ENCODE results near the gene PRDM13.
"Not testable (repeated sequence)": the region's sequence is repeated elsewhere in the genome, so short reads cannot be mapped to it uniquely, and the experiment has no call there.

Gene PRDM13

GRCh38 chr6:99606656-99607415, at the start of gene PRDM13:
TSS of gene PRDM13 (plus strand) at chr6:99606833. CDS start at chr6:99607035, 202 bp downstream.
- DNase-seq (ENCODE audit: low read depth in 2 of 2), result no peak

- DNase-seq (ENCODE audit: low read depth in 2 of 2), result no peak
These were observed 47.6 kb upstream of the PRDM13 start for GRCh38 chr6:99559057-99559456.

- DNase-seq (ENCODE audit: low read depth in 2 of 2), result no peak
These were observed 46.0 kb upstream of the PRDM13 start for GRCh38 chr6:99560668-99561067.

DNA sequence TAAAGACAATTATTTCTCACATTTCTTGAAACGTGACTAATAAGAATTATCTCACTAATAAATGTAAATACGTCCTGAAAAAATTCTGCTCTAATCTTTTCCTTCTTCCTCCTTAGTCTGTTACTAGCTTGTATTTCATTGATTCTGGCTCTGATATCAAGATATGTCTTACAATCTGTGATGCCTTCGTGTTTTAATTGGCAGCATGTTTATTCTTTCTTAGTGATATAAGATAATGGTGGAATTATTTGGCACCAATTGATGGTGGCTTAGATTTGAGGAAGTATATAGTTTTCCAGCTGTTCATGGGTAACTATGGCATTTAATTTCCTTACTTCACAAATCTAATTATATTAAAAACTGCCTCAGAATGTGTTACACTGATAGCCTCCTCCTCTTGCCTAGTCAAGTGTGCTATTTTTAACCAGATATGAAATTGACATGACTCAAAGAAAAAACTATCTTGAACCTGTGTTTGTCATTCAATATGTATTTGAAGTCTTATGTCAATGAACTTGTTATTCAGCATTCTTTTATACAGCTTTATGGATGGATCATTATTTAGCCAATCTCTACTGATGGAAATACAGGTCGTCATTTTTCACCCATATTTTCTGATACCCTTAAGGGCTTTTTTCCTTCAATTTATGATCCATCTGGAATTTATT, 43.4 kb upstream of the PRDM13 start:
- no peak for DNase-seq (ENCODE audit: low read depth in 2 of 2)

DNA sequence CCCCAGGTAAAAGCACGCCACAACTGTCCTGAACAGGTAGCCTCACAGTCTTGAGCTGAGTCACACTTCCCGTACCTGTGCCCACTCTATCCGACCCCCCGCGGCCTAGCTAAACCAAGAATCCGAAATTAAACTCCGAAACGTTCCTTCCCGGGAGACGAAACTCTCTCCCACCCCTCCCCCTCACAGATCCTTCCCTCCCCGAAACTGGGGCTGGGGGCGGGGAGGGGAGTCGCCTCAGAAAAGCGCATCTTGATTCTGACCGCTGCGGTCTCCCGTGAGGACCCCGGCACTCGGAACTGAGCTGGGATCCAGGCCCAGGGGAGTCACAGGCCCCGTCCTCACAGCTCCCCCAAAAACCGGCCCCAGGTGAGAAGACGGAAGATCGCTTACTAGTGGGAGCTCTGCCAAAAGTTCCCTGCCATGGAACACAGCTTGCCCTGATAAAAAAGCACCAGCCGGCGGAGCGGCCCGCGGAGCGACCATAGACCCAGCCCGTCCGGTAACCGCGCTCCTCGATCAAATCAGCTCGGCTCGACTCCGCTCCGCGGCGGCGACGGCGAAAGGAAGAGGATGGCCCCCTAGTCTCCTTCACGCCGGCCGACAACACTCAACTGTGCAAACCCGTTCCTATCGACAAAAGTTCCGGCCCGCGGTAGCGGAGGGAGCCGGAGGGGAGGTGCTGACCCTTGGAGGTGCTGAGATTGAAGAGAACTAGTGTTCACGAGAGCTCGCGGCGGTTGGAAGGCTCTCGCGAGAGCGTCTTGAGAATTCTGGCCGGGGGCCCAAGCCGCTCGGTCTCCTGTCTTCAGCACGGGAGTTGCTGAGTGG, 38.3 kb upstream of the PRDM13 start, which contains the start of gene CCNC:
CCNC (minus strand) TSS at position 558 of the 831 bp plus-strand sequence; CDS start at position 425, 133 bp downstream.
- peak; percentile 87 to 91 for DNase-seq (ENCODE audit: low read depth in 2 of 2)

GRCh38 chr6:99573980-99574617, 32.5 kb upstream of the PRDM13 start:
- no peak for DNase-seq (ENCODE audit: low read depth in 2 of 2)

- DNase-seq (ENCODE audit: low read depth in 2 of 2), result no peak
These were observed 30.9 kb upstream of the PRDM13 start for GRCh38 chr6:99575544-99576227.

GRCh38 chr6:99579781-99580180, 26.9 kb upstream of the PRDM13 start:
- no peak for DNase-seq (ENCODE audit: low read depth in 2 of 2)

DNA sequence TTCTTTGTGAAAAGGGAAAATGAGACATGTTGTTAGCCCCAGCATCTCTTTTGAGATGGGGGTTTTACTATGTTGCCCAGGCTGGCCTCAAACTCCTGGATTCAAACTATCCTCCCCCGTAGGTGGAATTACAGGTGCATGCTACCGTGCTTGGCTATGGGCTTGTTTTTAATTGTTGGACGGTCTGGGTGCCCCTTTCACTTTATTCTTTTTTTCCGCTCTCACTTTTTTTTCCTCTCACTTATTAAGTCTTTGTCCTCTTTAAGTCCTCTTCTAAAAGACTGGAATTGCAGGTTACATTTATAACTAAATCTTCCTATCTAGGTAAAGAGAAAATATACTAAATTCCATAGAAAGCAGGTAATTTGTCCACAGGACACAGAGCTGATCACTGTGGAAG, 18.8 kb upstream of the PRDM13 start:
- DNase-seq (ENCODE audit: low read depth in 2 of 2), result no peak

DNA sequence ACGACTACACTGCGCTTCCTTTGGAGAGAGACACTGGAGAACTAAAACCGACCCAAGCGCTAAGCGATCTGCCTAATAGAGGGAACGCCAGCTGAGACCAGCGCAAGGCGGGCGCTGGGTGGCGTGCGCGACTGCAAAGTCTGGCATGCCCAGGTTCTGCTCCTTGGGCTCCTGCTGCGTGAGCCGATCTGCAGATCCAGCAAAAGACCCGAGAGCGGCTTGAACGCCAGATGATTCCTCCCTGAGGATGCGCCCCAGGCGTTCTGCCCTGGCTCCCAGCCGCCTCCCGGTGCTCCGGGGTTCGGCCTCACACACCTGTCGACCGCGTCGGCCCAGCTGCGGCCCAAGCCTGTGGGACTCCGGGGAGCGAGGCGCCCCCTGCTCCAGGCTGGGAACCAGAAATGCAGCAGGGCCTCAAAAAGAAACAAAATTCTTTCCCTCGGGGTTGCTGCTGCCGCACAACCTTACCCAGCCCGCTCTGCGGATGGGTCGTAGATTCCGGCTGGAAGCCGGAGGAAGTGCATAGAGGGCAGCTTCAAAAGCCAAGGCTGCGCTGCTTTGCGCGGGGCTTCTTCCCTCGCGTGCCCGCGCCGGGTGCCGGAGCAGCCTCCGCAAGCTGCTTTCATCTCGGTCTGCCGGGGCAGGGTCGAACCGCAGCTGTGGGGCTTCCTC, 17.9 kb upstream of the PRDM13 start:
- peak; percentile 50 to 52 for DNase-seq (ENCODE audit: low read depth in 2 of 2)

DNA sequence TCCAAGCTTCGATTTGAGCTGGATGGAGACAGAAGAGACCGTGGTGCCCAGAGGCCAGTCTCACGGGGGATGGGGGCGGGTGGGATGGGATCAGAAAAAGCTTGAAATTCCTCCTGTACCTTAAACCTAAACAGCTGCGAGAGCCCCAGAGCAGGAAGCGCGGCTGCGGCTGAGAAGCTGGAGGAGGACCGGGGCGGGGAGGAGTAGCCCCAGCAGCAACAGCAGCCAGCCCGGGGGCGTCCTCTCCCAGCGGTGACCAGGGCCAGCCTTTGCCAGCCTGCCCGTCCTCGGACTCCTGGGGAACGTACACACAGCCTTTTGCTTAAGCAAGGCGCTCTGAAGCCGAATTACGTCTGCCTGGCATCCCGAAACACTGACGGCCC, 17.4 kb upstream of the PRDM13 start:
- DNase-seq (ENCODE audit: low read depth in 2 of 2), result no peak

GRCh38 chr6:99589907-99590493, 16.6 kb upstream of the PRDM13 start:
- no peak for DNase-seq (ENCODE audit: low read depth in 2 of 2)

- no peak for DNase-seq (ENCODE audit: low read depth in 2 of 2)
These were observed 15.6 kb upstream of the PRDM13 start for GRCh38 chr6:99590728-99591672.

DNA sequence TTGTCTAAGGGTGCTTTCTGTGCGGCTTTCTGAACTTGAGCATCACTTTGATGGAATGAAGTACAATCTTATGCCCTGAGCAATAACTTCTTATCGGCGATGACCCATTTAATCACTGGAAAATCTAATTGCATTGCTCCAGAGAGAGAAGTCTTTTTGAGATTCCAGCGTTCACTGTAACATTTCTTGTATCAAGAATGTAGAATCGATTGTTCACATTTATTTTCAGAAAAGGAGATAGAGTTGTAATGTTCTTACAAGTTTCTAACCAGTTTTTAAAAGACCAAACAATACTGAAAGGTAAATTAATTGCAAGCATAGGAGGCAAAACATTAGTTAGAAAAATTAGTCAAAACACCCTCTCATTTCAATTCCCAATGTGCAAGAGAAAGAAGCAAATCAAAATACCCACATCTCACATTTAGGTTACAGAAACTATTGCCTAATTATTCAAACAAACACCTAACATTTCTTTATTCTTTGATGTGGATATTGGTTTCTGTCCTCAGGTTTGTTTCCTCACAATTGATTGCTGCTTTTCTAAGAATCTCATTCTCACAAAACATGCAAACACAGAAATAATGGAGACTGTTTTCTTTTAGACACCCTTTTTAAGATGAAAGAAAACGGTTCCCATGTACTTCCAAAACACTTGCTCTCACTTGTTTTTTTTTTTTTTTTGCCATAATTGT, 14.8 kb upstream of the PRDM13 start:
- no peak for DNase-seq (ENCODE audit: low read depth in 2 of 2)

DNA sequence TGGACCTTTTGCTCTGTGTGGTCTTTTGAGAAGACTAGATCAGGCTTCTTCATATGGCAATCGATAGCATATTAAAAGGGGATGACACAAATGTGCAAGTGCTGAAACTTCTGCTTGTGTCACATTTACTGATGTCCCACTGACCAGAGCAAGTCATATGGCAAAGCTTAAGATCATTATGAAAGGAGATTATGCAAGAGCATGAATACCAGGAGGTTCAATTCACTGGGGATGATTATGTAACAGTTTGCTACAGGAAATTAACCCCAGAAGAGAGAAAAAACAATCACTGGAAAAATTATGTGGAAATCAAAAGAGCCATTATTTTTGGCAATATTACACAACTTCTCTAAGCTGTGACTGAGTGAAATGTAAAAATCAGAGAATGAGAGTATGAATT, 13.7 kb upstream of the PRDM13 start:
- no peak for DNase-seq (ENCODE audit: low read depth in 2 of 2)

DNA sequence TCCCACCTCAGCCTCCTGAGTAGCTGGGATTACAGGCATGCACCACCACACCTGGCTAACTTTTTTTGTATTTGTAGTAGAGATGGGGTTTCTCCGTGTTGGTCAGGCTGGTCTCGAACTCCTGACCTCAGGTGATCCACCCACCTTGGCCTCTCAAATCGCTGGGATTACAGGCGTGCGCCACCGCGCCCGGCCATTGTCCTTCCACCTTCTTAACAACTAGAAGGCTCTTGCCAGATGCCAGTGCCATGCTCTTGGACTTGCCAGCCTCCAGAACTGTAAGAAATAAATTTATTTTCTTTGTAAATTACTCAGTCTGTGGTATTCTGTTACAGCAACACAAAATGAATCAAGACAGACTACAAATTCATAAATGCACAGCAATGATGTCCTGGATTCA, 11.9 kb upstream of the PRDM13 start:
- DNase-seq (ENCODE audit: low read depth in 2 of 2), result not testable (repeated sequence)

GRCh38 chr6:99602520-99603420, 3.9 kb upstream of the PRDM13 start:
- no peak for DNase-seq (ENCODE audit: low read depth in 2 of 2)
